Measurements from ENCODE around the gene IER5. TPM values are rescaled to one million over a fixed set of nuclear protein-coding genes. Genes with fewer than 3 reads are reported as not detected.
A peak's percentile ranks its signal among the peaks of the same experiment; 100 is the strongest.

Gene IER5
- total and polyA plus RNA-seq, 9 of the 15 experiments (the other 6 are each of a cell fraction or from before 2014, with no cell fraction given): 2.4 to 32.1 (median 12.0) TPM

DNA sequence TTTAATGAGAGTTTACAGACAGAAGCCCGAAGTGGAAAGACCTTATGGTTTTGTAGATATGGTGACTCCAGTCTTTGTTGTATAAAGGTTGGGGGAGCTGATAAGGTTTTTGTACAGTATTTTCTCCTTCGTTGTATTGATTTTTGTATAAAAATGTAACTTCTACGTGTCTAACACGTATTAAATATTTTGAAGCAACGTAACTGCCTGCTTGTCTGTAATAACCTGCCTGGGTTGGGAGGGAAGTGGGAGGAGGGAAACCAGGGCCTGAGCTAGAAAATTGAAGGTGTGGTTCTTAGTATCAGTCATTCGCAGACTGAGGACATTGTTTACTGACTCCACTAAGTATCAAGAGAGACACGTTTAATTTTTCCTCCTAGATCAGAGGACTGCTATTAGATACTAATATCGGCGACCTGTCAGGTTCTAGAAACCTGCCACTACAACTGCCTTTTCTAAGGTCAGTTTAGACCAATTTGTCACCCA is 2.2 kb downstream of the IER5 start (continued):
- no peak; the same call in 1 of the 2 replicates for TF ChIP-seq ZNF23 (CRISPR knock-in tag; IDR thresholded peaks at IDR 0.05)
- peak; percentile 82 for TF ChIP-seq TEAD4 (IDR thresholded peaks at IDR 0.05; ENCODE audit: low read length)
- TF ChIP-seq TEAD4 (CRISPR knock-in tag; IDR thresholded peaks at IDR 0.05; ENCODE audit: borderline replicate concordance): no peak
- peak in 1 of 2 experiments; percentile 57; a peak in 1 of 4 replicates for TF ChIP-seq NONO (IDR thresholded peaks at IDR 0.05; ENCODE audit: low read depth in 2 of 2, low read length in 1 of 2)
- TF ChIP-seq POLR2AphosphoS5 (IDR thresholded peaks at IDR 0.05; ENCODE audit: control insufficient read depth, insufficient read depth, low read depth, low read length): peak; percentile 25; the same call in 1 of the 2 replicates
- TF ChIP-seq DACH1 (IDR thresholded peaks at IDR 0.05; ENCODE audit: partially characterized antibody): peak; percentile 83
- 0 out of 4 replicates have a peak, but pooled peaks of 1 of the 2 experiments have one; percentile 31 for TF ChIP-seq ZNF639 (CRISPR knock-in tag; conservative IDR thresholded peaks at IDR 0.05 in 1 of 2, IDR thresholded peaks at IDR 0.05 in 1 of 2)
- TF ChIP-seq CREB1 (IDR thresholded peaks at IDR 0.05): peak; percentile 55
- no peak for TF ChIP-seq CREB1 (CRISPR knock-in tag; IDR thresholded peaks at IDR 0.05)
- peak; percentile 67 for TF ChIP-seq MTA2 (IDR thresholded peaks at IDR 0.05; ENCODE audit: low read depth)
- peak; percentile 82 for TF ChIP-seq NCOR1 (IDR thresholded peaks at IDR 0.05)
- no peak for TF ChIP-seq NR1H2 (CRISPR knock-in tag; IDR thresholded peaks at IDR 0.05)
- TF ChIP-seq LARP7 (IDR thresholded peaks at IDR 0.05): no peak
- 0 out of 2 replicates have a peak, but pooled peaks have one; percentile 9 for TF ChIP-seq ZNF175 (CRISPR knock-in tag; IDR thresholded peaks at IDR 0.05; ENCODE audit: low read depth)
- TF ChIP-seq BACH1 (tag; IDR thresholded peaks at IDR 0.05): peak; percentile 58; the same call in 1 of the 2 replicates
- TF ChIP-seq, protein P1, sequence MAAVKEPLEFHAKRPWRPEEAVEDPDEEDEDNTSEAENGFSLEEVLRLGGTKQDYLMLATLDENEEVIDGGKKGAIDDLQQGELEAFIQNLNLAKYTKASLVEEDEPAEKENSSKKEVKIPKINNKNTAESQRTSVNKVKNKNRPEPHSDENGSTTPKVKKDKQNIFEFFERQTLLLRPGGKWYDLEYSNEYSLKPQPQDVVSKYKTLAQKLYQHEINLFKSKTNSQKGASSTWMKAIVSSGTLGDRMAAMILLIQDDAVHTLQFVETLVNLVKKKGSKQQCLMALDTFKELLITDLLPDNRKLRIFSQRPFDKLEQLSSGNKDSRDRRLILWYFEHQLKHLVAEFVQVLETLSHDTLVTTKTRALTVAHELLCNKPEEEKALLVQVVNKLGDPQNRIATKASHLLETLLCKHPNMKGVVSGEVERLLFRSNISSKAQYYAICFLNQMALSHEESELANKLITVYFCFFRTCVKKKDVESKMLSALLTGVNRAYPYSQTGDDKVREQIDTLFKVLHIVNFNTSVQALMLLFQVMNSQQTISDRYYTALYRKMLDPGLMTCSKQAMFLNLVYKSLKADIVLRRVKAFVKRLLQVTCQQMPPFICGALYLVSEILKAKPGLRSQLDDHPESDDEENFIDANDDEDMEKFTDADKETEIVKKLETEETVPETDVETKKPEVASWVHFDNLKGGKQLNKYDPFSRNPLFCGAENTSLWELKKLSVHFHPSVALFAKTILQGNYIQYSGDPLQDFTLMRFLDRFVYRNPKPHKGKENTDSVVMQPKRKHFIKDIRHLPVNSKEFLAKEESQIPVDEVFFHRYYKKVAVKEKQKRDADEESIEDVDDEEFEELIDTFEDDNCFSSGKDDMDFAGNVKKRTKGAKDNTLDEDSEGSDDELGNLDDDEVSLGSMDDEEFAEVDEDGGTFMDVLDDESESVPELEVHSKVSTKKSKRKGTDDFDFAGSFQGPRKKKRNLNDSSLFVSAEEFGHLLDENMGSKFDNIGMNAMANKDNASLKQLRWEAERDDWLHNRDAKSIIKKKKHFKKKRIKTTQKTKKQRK (IDR thresholded peaks at IDR 0.05; ENCODE audit: borderline replicate concordance, low read depth, low read length): no peak
- TF ChIP-seq EP400 (IDR thresholded peaks at IDR 0.05): 0 out of 2 replicates have a peak, but pooled peaks have one; percentile 17
- TF ChIP-seq, protein P2, sequence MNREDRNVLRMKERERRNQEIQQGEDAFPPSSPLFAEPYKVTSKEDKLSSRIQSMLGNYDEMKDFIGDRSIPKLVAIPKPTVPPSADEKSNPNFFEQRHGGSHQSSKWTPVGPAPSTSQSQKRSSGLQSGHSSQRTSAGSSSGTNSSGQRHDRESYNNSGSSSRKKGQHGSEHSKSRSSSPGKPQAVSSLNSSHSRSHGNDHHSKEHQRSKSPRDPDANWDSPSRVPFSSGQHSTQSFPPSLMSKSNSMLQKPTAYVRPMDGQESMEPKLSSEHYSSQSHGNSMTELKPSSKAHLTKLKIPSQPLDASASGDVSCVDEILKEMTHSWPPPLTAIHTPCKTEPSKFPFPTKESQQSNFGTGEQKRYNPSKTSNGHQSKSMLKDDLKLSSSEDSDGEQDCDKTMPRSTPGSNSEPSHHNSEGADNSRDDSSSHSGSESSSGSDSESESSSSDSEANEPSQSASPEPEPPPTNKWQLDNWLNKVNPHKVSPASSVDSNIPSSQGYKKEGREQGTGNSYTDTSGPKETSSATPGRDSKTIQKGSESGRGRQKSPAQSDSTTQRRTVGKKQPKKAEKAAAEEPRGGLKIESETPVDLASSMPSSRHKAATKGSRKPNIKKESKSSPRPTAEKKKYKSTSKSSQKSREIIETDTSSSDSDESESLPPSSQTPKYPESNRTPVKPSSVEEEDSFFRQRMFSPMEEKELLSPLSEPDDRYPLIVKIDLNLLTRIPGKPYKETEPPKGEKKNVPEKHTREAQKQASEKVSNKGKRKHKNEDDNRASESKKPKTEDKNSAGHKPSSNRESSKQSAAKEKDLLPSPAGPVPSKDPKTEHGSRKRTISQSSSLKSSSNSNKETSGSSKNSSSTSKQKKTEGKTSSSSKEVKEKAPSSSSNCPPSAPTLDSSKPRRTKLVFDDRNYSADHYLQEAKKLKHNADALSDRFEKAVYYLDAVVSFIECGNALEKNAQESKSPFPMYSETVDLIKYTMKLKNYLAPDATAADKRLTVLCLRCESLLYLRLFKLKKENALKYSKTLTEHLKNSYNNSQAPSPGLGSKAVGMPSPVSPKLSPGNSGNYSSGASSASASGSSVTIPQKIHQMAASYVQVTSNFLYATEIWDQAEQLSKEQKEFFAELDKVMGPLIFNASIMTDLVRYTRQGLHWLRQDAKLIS (CRISPR knock-in tag; IDR thresholded peaks at IDR 0.05): no peak
- TF ChIP-seq STAT5A (IDR thresholded peaks at IDR 0.05; ENCODE audit: borderline replicate concordance, low read length): peak; percentile 65; the same call in 1 of the 2 replicates
